Stimulated activated CD8-positive, alpha-beta memory T cell treated with anti-CD3 and anti-CD28 coated beads, Interleukin-2, amount 100 ng/mL, for 1 hour (primary cell): Measurements from ENCODE around the gene BTG2.
"Not testable (repeated sequence)": the region's sequence is repeated elsewhere in the genome, so short reads cannot be mapped to it uniquely, and the experiment has no call there.

ENCODE experiments used
- DNase-seq, 2 donors: peaks; one replicate each; pipeline ENCODE4 v3.0.0-alpha.2; 2020; ENCODE audit warnings: low read depth in 2 of 2

The BTG2 gene

DNA sequence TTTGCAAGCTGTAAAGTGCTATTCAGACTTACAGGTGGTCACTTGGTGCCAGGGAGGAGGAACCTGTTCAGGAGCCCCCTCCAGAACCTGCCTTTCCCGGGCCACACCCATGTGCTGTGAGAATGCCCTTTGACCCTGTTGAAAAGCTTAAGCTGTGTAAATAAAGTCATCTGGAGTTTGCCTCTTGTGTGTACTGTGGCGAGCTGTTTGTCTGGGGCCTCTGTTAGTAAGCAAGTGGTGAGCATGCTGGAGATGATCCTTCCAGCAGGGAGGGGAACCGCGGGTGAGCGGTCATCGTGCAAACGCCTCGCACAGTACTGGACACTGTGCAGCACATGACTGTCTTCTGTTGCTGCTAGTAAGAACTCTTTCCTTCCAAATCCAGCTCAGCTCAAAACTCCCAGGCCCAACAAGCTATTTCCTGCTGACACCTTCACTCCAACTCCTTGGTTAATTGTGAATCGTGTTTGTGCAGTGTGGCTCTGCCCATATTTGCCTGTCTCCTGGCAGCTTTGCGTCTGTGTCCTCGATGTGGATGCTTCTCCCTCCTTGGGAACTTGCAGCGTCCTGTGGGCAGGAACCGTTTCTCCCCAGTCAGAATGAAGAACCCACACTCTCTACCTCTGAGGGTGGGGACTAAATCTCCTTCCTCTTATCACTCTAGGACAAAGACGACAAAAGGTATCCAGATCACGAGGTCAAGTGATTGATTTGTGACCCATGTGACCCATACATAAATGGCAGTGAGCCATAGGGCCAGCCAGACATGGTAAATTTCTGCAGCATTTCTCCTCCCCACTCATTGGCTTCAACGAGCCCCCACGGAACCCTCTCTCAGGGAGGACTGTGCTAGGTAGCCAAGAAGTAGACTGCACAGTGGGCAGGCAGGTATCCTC is 13.9 kb upstream of the BTG2 start:
- DNase-seq = no peak

DNA sequence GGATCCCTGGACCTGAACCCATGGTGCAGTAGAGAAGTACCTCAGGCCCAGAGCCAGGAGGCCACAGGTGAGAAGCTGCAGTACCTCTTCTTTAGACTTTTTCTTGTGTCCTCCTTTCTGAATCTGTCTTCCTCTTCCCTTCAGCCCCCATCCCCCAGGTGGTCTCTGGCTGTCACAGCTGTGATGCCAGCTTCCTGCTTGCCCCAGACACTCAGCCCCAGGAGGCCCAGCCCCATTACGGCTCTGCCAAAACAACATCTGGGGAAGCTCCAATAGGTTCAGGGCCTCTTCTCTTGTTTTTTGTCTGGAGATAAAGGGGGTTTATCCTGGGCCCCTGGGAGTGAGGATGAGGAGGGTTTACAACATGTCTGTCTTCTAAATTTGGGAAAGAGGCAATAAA is 9.5 kb upstream of the BTG2 start:
- no peak for DNase-seq

DNA sequence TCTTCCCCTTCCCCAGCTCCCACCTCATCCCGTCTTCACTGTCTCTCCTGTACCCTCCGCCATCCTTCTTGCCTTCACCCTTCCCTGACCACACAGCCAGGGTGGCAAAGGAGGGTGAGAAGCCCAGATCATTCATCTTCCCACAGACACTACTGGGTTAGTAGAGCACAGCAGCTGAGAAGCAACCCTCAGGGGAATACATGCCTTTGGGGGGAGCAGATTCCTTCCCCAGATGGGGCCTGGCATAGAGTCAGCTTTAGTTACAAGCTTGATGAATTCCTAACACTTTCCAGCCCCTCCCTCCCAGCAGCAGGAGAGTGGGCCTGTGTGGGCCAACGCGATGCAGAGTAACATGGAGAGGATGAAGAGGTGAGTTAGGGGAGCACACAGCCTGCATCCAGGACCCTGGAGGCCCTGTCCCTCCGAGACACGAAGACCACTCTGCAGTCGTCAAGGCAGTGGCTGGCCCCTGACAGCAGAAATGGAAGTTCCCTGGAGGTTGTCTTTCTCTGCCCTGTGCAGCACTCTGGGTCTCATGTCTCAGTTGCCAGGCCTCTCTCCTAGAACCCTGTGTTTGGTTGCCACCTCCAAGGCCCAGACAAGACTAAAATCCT is 8.8 kb upstream of the BTG2 start:
- no peak for DNase-seq

DNA sequence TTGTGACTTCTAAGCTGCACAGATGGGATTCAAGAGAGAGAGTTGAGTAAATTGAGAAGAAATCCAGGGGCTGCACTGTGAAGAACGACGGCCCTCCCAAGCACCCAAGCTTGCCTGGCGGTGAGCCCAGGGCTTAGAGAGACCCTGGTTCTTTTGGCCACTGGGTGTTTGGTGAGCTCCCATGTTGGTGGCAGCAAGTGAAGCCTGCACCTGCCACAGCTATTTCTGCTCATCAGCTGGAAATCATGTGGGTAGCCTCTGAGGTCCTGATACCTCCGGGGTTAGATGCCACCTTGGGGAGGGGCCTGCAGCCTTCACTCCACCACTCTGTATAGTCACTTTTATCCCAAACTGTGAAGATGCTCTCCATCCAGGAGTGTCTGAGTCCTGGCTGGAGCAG is 6.2 kb upstream of the BTG2 start:
- no peak for DNase-seq

DNA sequence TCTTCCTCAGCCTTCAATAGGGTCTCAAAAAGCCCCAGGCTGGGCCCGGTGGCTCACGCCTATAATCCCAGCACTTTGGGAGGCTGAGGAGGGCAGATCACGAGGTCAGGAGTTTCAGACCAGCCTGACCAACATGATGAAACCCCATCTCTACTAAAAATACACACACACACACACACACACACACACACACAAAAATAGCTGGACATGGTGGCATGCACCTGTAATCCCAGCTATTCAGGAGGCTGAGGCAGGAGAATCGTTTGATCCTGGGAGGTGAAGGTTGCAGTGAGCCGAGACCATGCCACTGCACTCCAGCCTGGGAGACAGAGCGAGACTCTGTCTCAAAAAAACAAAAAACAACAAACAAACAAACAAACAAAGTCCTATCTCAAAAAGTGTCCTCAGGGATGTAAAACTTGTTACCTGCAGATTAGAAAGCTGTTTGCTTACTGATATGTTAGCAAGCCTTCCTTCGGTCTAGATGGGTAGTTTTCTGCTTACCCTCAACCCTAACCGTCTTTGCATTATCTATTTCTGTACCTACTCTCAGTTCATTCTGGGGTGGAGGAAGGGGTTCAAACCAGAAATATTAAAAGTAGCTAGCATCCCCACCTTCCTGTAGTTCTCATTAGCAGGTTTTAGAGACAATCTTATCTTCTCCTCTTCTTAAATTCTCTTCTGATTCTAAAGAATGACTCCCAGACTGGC is 5.4 kb upstream of the BTG2 start:
- DNase-seq = not testable (repeated sequence)

DNA sequence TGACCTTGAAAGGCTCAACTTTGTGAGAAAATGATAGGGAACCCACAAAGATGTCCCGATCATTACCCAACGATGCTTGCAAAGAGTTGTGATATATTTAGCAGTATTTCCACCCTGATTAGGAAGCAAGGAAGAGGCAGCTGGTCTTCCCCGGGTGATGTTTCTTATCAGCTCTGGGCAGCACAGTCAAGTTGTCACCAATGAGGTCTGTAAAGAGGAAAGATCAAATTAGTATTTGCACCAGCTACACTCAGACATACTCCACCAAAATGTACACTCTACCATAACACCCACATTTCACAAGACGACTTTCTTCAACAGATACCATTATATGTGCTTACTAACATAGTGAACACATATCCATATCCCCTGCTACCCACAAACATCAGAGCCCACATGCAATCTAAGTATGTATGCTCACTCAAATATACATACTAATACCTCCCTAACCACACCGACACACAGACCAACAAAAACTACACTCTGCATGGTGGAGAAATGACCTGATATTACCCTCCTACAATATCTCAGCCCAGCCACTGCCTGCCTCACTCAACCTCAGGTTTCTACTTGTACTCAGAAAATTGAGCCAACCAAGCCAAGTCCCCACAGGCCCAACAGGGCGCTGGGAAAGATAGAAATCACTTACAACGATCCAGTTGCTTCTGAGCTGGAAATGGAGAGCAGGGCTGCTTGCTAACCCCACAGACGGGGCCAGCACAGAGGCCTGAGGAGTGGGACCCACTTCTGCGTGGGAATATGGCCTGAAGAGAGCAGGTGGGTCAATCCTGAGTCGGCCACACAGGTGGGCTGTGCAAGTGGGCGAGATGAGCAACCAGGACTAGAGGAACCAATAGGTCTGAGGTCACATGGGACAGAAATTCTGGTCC is 4.6 kb upstream of the BTG2 start:
- DNase-seq = no peak

DNA sequence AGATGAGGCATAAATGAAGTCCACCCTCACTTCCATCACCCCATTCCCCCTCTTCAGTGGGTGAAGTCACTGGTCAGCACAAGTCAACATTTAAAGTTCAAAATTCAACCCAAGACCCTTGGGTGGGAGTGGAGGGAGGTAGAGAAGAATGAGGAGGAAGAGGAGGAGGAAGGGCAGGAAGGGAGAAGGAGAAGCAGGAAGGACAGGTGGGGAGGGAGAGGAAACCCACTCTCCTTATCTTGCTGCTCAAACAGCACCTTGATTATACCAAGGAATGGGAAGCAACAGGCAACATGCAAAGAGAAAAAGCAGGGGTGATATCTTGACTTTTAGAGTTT is 4.0 kb upstream of the BTG2 start:
- DNase-seq = no peak

DNA sequence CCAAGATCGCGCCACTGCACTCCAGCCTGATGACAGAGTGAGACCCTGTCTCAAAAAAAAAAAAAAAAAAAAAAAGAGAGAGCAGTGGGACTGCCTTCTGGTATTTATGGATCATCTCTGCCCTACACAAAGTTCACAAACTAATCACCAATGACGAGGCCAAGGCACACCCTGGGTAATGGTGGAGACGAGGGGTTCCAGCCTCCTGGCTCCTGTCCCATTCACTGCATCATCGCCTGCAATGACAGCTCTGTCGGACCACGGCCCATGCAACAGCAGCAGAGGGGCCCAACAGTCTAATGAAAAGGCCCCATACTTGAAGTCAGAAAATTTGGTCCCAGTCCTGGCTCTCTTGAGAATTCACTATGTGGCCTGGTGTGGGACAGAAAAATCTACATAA is 2.9 kb upstream of the BTG2 start:
- DNase-seq = no peak

DNA sequence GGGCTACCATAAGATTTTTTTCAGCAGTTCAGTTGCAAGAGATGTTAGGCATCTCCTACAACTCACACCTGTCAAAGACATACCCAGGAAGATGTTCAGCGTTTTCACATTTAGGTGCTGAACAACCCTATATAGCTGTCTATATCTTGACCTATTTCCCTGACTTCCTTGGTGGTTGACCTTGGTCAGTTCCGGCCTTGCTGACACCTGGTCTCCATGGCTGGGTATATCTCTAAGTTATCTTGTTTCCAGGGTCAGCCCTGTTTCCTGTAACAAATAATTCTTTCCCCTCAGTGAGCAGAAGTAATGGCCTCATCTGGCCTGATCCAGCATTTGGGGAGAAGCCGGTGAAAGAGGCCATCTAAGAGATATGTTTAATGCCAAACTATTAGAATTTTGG is 2.4 kb upstream of the BTG2 start:
- no peak for DNase-seq

DNA sequence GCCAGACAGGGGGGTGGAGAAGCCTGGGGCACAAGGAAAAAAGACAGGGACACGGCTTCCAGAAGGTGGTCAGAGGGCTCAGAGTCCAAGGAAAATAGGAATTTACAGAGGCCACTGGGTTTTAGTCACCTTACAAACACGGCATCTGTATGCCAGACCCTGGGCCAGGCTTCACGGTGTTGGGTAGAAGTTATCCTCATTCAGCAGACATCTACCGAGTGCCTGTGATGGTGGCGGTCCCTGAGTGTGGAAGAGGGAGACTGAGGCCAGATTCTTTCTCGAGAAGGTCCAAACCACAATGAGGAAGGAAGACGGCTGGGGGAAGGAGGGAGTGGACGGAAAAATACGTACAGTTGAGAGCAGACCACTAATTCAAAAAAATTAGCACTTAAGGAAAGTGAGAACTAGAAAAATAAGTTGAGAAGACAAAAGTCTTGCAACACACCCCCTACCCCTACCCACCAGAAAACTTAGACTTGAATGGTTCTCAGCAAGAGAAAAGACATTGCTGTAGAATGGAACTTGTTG is 864 bp upstream of the BTG2 start:
- DNase-seq = no peak

DNA sequence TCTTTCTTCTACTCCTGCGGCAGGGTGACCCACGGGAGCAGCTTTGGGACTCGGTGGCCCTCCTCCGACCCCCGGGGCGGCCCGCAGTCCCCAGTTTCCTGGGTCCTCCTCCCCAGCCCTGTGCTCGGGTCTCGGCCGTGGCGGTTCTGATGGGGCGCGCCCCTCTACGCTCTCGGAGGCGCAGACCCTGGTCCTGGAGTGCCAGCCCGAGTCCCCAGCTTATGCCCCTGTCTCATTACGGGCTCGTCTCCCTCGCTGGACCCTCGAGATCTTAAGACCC is 430 bp downstream of the BTG2 start:
- no peak for DNase-seq

DNA sequence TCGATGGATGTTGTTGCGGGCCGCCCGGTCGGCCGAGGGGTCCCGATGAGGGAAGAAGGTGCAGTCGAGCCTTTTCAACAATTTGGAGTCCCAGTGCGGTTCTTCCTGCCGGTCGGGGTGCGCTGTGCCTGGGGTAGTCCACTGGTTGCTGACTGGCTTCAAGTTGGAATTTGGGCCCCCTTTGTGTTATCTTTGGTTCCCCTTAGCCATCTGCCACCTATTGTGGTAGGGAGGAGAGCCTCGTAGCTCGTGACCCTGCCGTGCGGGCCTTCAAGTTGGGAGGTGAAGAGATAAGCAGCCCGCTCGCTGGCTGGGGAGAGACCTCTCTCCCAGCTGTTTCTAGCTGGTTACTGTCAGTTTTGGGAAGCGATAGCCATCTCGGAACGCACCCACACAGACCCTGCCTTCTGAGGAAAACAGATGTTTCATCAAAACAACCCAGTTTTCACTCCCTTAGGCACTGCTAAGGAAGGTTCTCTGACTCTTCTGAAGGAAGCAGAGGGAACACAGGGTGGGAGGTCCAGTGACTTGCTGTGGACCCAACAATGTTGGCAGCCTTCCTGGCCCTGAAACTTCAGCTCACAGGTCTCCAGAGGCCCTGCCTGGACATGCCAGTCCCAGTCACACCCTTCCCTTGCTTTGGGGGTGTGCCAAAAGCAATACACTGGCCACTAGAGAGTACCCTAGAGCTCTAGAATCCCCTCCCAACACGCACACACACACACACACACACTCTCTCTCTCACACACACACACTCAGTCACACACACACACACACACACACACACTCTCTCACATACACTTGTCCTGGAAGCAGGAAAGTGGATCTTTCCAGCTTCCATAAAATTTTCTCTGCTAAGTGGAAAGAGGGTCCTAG is 1.0 kb downstream of the BTG2 start:
- no peak for DNase-seq

DNA sequence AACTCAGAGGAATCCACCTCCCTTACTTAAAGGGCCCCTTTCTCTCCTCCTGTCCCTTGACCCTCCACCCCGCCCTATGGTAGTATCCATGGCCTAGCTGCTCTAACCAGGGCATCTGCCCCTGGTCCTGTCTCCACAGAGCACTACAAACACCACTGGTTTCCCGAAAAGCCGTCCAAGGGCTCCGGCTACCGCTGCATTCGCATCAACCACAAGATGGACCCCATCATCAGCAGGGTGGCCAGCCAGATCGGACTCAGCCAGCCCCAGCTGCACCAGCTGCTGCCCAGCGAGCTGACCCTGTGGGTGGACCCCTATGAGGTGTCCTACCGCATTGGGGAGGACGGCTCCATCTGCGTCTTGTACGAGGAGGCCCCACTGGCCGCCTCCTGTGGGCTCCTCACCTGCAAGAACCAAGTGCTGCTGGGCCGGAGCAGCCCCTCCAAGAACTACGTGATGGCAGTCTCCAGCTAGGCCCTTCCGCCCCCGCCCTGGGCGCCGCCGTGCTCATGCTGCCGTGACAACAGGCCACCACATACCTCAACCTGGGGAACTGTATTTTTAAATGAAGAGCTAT is 1.7 kb downstream of the BTG2 start:
- DNase-seq = peak in 1 of 2 donors; percentile 25

DNA sequence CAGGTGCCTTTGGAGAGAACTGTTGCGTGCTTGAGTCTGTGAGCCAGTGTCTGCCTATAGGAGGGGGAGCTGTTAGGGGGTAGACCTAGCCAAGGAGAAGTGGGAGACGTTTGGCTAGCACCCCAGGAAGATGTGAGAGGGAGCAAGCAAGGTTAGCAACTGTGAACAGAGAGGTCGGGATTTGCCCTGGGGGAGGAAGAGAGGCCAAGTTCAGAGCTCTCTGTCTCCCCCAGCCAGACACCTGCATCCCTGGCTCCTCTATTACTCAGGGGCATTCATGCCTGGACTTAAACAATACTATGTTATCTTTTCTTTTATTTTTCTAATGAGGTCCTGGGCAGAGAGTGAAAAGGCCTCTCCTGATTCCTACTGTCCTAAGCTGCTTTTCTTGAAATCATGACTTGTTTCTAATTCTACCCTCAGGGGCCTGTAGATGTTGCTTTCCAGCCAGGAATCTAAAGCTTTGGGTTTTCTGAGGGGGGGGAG is 2.4 kb downstream of the BTG2 start:
- no peak for DNase-seq

DNA sequence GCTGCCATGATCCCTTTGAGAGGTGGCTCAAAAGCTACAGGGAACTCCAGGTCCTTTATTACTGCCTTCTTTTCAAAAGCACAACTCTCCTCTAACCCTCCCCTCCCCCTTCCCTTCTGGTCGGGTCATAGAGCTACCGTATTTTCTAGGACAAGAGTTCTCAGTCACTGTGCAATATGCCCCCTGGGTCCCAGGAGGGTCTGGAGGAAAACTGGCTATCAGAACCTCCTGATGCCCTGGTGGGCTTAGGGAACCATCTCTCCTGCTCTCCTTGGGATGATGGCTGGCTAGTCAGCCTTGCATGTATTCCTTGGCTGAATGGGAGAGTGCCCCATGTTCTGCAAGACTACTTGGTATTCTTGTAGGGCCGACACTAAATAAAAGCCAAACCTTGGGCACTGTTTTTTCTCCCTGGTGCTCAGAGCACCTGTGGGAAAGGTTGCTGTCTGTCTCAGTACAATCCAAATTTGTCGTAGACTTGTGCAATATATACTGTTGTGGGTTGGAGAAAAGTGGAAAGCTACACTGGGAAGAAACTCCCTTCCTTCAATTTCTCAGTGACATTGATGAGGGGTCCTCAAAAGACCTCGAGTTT is 3.1 kb downstream of the BTG2 start:
- no peak for DNase-seq

DNA sequence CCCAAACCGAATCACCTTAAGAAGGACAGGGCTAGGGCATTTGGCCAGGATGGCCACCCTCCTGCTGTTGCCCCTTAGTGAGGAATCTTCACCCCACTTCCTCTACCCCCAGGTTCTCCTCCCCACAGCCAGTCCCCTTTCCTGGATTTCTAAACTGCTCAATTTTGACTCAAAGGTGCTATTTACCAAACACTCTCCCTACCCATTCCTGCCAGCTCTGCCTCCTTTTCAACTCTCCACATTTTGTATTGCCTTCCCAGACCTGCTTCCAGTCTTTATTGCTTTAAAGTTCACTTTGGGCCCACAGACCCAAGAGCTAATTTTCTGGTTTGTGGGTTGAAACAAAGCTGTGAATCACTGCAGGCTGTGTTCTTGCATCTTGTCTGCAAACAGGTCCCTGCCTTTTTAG is 3.6 kb downstream of the BTG2 start:
- no peak for DNase-seq

DNA sequence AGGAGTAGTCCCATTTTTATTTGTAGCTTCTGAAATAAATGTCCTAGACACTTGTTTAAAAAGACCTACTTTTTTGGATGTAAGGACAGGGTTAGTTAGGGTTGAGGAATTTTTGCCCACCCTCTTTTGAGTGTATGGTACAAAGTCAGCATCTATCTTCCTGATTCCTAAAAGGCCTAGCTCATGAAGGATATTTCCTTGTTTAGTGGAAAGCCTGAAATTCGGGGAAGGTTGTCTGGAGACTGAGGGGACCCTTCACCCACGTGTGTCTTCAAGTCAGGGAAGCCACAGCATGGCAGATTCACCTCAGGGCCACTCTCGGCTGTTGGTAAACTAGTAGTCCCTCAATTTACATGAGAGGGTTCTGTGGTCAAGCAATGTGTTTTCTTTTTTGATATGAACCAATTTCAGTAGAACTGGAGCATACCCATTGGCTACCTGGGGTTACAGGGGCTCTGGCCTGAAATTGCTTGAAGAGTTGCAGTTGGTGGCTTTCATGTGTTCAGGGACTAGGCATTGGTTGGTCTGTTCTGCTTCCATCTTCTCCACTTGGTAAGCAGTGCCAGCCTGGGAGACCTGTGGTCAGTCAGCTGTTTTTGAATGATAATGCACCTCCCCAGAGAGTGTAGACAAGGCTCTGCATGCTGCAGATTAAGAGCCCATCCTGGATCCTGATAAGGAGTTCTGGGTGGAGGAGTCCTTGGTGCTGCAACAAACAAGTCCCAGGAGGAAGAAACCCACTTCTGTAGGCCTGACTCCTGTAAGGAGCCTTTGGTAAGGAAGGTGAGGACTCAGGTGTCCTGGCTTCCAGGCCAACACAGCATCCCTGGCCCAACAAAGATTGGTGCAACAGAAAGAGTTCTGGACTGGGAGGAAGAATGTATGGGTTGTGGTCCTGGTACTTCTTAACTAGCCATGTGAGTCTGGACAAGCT is 6.3 kb downstream of the BTG2 start:
- no peak for DNase-seq

DNA sequence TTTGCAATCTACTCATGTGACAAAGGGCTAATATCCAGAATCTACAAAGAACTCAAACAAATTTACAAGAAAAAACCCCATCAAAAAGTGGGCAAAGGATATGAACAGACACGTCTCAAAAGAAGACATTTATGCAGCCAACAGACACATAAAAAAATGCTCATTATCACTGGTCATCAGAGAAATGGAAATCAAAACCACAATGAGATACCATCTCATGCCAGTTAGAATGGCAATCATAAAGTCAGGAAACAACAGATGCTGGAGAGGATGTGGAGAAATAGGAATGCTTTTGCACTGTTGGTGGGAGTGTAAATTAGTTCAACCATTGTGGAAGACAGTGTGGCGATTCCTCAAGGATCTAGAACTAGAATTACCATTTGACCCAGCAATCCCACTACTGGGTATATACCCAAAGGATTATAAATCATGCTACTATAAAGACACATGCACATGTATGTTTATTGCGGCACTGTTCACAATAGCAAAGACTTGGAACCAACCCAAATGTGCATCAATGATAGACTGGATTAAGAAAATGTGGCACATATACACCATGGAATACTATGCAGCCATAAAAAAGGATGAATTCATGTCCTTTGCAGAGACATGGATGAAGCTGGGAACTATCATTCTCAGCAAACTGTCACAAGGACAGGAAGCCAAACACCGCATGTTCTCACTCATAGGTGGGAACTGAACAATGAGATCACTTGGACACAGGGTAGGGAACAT is 8.9 kb downstream of the BTG2 start:
- DNase-seq = not testable (repeated sequence)
